ENCODE measurements around the gene IRF2. TPM values are rescaled to one million over a fixed set of nuclear protein-coding genes. Genes with fewer than 3 reads are reported as not detected.

The IRF2 gene
- total RNA-seq, 1 experiment from 2014 or later, result 6.6 TPM

DNA sequence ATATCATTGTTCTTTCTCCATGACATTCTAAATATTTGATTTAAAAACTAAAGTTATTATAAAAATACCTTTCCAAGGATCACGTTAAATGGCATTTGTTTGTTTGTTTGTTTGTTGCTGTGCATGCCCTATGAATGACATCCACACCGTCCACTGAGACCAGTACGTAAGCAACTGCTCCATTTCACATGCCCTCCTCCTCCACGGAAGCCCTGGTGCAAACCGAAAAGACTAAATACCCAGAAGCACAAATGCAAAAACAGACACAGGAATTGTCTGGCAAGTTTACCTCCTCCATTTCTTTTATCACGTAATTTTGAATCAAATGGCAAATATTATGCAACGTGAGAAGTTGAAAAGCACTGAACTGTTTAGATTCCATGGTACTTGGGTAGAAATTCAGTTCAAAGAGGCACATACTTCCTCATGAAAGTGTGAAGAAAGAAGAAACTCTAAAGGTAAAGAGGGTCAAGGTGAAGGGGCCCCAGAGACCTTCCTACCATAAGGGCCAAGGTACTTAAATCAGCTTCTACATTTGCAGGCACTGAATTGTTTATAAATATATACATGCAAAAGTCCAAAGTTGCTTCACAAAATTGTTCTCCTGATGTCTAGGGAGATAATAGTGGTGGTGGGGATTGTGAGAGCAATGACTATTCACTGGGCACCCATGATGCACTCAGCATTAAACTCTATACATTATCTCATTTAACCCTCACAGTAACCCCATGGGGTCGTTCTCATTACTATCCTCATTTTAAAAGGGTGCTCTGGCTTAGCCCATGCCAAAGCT lies 23.4 kb downstream of the IRF2 start:
- DNase-seq (ENCODE audit: low spot score), result no peak

DNA sequence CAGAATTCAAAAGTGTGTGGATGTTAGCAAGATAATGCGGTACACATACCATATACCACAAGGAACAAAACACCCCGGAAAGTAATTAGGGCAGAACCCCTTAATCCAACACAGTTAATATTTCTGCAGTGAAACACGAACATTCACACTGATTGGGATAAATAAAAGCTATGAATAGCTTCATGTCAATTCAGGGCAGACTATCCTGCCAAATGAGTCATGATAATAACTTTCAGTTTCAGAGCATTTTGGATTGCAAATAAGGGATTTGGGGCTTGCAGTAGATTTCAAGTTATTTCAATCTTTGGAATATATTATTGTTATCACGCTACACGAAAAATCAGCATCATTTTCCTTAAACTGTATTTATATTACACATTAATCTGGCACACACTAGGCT lies 24.3 kb downstream of the IRF2 start:
- no peak for DNase-seq (ENCODE audit: low spot score)

DNA sequence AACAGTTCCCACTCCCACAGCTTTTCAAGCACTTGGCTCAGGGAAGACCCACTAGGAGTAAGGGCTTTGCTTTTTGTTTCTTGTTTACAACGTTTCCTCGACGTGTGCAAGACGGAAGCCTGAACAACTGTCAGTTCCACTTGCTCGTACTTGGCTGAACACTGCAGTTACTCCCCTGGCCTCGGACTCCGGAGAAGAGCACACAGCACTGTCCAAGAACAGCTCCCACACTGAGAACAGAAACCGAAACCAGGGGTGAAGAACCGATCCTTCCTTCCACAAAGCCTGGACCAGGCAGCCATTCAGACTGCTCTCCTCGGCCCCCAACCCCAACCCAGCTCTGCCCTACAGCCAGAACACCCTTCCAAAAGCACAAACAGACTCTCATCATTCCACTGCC lies 25.5 kb downstream of the IRF2 start:
- DNase-seq (ENCODE audit: low spot score), result no peak

DNA sequence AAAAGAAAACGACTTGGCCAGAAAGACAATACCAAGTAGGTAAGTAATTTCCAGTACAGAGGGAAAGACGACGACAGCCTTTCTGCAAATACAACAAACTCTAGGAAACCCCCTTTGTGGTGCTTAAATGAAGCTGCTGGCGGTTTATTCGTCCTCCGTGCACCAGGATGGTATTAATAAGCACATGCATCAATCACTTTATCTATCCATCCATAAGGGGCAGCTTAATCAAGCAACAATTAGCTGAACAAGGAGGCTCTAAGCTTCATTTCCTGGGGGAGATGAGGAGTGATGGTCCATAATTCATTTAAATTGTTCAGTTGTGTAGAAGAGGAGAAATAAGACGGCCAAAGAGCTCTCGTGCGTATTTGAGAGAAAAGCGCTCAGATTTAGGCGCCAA lies 26.2 kb downstream of the IRF2 start:
- DNase-seq (ENCODE audit: low spot score), result no peak

DNA sequence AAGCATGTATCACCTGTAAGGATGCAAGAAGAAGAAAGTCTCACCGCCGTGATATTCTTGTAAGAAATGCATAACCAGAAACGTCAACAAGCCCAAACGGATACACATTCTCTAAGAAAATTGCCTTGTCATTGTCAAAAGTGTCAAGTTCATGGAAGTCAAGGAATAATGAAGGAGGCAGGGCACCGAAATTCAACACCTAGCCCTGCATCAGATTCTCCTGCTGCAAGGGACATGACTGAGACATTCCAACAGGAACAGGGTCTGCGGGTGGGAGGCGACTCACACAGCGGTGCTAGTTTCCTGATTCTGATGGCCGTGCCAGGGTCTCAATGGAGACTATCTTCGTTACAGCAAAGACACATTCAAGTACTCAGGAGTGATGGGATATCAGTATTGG lies 26.7 kb downstream of the IRF2 start:
- DNase-seq (ENCODE audit: low spot score), result no peak

DNA sequence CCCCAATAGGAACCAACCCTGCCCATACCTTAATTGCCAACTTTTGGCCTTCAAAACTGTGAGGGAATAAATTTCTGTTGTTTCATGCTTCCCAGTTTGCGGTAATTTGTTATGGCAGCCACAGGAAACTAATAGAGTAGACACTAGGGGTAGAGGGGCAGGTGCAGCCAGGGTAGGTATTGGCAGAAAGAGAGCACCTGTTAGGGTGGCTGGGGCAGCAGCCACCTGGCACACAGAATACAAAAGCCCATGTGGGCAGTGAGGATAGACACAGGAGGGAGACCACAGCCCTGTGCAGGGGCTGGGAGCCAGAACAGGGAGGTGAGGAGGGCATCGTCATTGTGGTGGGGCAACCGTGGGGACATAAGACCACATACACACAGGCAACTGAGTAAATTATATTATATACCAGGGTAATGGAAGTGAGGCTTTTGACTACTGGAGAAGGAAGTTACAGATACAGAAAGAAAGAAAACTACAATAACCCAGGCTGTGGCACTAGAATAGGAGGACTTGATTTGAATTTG lies 28.2 kb downstream of the IRF2 start:
- no peak for DNase-seq (ENCODE audit: low spot score)

DNA sequence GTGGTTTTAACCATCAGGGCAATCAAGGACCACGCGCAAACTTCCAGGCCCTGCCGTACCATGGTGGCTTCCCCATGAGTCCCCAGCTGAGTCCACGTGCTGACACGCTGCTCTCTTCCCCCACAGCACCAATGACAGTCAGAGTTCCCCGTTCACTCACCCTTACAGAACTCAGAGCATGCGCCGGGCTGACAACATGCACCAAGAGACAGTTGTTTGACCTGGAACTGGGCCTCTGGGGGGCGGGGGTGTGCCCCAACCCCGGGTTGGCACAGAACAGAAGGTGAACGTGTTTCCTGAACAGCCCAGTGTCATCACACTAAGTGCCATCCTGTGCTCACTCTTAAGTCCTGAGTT lies 29.4 kb downstream of the IRF2 start:
- DNase-seq (ENCODE audit: low spot score), result no peak

DNA sequence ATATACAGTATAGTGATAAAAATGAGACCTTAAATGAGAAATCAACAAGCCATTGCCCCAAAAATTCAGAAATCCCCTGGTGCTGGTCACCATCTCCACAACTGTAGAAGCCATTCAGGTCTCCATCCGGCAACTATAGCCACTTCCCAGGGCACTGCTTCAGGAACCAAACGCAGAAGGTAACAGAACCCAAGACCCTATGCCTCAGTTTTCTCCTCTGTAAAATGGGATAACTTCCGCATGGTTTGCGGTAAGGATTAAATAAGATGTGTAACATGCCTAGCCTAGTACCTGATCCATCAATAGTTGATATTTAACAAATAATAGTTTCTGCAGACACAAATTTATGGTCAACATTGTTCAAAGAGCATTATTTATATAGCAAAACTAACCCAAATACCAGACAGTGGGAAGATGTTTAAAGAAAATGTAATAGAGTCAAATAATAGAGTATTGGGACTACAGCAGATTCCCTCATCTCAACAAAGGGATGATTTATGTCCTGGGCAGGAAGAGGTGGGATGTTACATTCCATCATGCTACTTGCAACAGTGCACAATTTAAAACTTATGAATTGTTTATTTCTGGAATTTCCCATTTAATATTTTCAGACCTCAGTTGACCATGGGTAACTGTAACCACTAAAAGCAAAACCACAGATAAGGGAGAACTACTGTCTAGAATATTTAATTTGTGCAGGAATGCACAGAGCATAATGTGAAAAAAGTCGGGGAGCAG lies 30.0 kb downstream of the IRF2 start:
- no peak for DNase-seq (ENCODE audit: low spot score)

DNA sequence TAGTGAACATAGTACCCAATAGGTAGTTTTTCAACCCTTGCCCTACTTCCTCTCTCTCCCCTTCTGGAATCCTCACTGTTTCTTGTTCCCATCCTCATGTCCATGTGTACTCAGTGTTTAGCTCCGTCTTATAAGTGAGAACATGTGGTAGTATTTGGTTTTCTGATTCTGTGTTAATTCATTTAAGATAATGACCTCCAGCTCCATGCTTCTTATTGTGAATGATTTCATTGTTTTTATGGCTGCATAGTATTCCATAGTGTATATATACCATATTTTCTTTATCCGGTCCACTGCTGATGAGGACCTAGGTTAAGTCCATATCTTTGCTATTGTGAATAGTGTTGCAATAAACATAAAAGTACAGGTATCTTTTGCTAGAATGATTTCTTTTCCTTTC lies 31.0 kb downstream of the IRF2 start:
- no peak for DNase-seq (ENCODE audit: low spot score)

DNA sequence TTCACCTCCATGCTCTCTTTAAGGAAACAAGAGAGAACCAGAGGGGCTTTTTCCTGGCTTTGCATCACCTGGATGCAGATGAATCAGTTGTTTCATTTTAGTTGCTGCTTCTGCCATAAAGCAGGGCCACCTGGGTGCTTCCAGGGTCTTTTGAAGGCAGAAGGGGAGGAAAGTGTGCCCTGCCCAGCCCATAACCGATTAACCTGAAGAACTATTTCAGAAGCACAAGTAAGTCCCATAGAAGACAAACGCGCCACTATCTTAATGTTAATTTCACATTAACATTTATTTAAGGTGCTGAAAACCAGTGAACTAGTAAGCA lies 32.1 kb downstream of the IRF2 start:
- DNase-seq (ENCODE audit: low spot score), result no peak

DNA sequence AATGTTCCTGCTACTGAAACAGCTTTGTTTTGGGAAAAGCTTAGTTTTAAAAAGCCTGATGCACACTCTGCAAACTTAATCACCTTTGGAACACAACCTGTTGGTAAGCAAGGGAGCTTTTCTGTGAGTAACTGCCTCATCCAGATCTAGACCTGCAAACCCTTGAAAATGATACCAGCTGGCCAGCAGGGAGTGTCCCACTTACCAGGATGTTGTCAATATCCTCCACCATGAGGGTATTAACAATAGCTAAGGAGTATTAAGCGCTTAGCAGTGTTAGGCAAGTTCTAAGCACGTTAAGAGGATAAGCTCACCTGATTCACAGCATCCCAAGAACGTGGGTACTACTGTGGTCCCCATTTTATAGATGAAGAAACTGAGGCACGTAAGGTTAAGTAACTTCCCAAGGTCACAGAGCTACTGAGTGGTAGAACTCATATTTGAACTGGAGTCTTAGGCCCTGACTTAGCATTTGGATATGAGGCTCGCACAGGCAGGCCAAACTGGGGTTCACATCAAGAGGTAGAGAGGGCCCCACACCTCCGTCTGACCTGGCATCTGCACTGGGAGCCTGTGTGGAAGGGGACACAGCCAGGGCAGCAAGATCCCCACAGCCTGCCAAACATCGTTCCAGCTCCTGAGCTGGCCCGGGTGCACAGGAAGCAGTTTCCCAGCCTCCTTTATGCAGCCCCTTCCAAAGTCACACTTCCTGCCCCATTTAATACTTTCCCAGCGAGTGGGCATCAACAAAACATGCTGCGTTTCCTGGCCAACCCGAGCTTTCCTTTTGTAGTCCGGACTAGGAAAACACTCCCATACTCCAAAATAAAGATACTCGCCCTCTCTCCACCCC lies 32.7 kb downstream of the IRF2 start:
- no peak for DNase-seq (ENCODE audit: low spot score)

DNA sequence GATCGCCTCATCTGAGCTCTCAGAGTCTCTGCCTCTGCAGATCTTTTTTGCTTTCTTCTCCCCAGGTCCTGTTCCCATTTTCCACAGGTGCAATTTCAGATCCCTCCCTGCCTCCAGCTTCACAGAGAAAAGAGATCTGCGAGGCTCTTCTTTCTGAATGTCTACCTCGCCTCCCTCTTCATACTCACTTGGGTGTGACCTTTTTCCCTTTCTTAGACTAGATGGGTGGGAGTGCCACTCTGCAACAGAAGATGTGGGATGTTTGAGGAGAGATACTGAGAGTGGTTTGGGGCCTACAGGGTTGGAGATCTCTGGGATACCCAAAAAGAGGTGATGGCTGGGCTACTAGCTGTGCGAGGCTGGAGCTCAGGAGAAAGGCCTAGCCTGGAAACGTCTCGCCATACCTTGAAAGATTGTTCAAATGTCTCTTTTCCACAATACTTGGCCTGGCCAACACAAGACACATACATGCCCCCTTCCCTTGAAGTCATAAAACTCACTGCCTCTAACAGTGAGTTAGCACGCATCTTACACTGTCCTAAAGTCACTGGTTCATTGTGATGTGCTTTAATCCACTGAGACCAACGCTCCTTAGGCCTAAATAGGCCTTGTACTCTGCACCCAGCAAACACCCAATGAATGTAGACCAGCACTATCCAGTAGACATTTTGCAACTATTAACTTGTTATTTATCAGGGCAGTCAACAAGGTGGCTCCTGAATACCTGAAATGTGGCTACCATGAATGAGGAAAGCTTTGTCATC lies 33.6 kb downstream of the IRF2 start:
- no peak for DNase-seq (ENCODE audit: low spot score)

DNA sequence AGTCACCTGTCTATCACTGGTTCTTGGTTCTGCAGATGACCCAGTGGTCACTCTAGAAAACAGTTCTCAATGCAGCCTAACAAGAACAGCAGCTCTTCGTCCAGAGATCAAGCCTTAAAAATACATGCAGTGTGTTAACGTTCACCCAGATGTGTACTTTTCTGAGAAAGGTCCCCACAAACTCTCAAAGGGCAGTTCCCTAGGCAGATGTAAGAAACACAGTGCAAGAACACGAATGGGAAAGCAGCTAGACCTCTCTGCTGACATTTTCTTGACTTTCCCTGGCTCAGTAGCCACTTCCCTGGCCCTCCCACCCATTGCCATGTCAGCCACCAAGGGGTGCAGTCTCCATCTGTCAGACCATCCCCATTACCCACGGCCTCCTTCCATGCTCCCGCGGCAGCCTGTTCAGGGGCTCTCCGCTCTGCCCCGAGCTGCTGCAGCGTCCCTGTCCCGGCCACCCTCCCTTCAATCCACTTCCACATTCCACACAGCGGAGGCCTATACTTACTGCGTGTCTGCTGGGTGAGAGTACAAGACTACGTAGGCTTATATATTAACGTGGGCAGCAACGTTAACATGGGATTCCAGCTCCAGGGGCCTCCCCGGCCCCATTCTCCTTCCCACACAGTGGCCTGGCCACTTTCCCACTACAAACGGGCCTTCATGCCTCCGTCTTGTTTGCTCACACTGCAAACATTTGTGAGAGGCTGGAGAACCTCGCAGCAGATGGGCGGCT lies 34.3 kb downstream of the IRF2 start:
- DNase-seq (ENCODE audit: low spot score), result no peak

DNA sequence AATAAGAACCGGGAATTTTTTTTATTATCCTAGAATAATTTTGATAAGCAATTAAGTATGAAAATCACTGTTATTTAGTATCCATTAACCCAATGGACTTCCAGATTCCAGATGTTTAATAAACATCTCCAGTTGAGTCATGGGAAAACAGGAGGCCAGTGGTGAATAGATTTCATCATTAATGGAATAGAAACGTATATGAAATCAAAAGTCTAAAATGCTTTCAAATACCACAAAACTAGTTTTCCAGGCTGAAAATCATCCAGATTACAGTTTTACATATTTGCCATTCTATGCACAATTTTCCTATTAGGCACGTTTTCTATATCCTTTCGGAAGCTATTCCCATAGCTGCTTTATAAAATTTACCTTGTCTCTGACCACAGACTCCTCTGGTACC lies 35.0 kb downstream of the IRF2 start:
- DNase-seq (ENCODE audit: low spot score), result no peak

DNA sequence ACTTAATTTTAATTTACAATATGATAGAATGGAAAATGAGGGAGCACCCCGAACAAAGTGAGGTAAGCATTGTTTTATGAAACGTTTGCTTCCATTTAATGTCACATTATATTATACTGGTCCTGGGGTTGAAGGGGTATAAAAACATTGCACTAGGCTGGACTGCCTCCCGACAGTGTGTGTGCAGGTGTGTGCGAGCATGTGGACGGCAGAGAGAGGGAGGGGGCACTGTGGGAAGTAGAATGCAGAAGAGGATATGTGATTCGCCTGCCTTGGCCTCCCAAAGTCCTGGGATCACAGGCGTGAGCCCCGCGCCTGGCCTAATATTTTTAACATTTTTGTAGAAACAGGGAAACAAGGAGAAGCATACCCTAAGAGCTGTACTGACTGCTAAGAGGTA lies 36.0 kb downstream of the IRF2 start:
- DNase-seq (ENCODE audit: low spot score), result no peak

DNA sequence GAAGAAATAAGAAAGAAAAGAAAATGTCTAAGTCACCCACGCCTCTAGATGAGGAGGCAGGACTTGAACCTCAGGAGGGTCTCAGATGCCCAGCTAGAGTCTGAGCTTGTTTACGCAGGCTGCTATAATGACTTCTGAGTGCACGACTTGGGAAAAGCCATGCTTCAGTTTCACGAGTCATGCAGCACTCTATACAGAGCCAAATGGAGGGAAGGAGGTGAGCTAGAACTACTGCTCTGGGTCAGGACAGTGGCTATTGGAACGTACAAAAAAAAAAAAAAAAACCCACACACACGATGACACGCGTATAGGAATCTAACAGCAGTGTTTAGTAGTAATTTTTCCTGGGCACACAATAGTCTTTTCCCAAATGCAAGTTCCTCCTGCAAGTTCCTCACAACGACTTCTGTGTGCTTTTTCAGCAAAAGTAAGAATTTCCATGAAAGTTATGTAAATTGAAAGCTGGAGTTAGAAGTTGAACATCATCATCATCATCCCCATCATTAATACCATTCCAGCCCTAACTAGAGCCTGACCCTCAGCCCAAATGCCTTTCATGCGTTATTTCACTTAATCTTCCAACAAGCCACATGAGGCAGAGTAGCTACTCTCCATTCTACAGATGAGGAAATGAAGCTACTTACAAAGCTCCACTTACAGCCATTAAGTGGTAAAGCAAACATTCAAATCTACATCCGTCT lies 36.6 kb downstream of the IRF2 start:
- DNase-seq (ENCODE audit: low spot score), result no peak

DNA sequence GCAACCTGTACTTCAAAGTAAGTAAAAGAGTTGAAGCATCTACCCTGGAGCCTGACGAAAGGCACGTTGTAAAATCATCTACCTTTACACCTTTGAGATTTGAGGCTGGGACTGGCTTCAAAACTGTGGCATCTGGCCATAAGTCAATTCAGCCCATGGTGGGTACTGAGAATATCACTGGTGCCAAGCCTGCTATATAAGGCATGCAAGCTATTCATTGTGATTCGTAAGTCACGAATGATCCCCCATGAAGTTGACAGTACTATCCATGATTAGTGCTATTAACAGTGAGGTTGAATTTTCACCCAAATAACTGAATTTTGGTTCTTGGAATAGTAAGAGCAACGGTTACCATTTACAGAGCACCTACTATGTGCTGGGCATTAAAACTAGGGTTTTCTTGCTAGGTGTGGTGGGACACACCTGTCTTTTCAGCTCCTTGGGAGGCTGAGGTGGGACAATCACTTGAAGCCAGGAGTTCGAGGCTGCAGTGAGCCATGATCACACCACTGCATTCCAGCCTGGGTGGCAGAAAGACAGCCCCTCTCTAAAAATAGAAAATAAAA lies 39.8 kb downstream of the IRF2 start:
- no peak for DNase-seq (ENCODE audit: low spot score)

DNA sequence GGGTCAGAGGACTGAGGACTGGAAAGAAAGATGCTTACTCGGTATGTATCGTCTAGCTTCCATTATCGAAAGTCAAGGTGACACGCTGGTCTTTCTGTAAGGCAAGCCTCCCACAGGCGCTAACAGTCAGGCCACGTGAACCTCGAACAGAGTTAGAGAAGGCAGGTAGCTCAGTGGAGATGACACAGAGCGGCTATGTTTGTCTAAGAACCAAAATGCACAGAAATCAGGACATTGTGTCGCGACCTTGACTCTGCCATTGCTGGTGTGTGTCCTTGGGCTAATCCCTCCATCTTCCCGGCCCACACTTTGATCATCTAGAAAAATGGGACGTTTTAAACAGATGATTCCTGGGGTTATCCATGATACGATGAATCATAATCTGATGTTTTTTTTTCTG lies 40.3 kb downstream of the IRF2 start:
- DNase-seq (ENCODE audit: low spot score), result no peak

DNA sequence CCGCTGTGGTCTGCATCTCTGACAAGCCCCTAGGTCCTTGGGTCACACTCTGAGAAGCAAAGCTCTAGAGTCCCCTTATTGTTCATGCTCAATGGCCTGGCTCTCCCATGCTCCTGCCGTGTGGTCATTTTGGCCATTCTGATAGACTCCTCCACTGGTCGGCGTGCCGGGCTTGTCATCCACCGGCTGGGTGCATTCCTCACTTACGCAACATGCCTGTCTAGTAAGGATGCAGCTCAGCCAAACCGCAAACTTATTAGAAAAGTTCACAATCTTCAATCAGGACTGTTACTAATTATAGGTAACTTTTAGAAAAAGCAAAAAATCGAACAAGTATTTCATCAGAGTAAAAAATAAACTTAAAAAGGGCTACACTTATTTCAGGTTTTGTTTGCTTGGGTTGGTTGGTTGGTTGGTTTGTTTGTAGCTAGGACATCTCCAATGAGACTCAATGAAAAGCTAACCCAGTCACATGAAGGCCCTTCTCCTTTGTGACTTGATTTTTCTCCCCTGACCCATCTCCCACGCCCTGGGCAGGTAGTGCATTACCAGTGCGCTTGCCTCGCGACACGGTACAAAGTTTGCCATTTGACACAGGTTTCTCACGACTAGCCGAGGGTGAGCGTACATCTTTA lies 41.0 kb downstream of the IRF2 start:
- DNase-seq (ENCODE audit: low spot score), result no peak

Data from HT-29 (cell line).